GM12878 (cell line): ENCODE data around the gene FAM83G.
"Not testable (repeated sequence)": the region's sequence is repeated elsewhere in the genome, so short reads cannot be mapped to it uniquely, and the experiment has no call there.

ENCODE experiments used
- CTCF ChIP-seq, 3 experiments: IDR thresholded peaks in 2 of 3; conservative IDR thresholded peaks in 1 of 3; 2 replicates each; pipeline ENCODE4 v1.5.1; 2011; ENCODE audit warnings: low read depth in 3 of 3, low read length in 3 of 3, mild to moderate bottlenecking in 3 of 3, control low read depth in 2 of 3, moderate library complexity in 2 of 3, inconsistent platforms in 1 of 3, mixed read lengths in 1 of 3; ENCODE audit not compliant: control insufficient read depth in 2 of 3, insufficient read depth in 1 of 3; ENCODE audit errors: extremely low read depth in 1 of 3
- ZNF592 ChIP-seq: fragments of 450-650 bp; IDR thresholded peaks from 2 replicates; pipeline ENCODE4 v1.6.1; 2017; ENCODE audit warnings: mild to moderate bottlenecking, moderate library complexity

GRCh38 chr17:19044643-19045042 lies 40.1 kb upstream of the FAM83G start:
- not testable (repeated sequence) for TF ChIP-seq ZNF592; CTCF (IDR thresholded peaks at IDR 0.05 in 2 of 3, conservative IDR thresholded peaks at IDR 0.05 in 1 of 3; ENCODE audit: control insufficient read depth in 2 of 3, extremely low read depth in 1 of 3, insufficient read depth in 1 of 3, low read depth in 3 of 3, low read length in 3 of 3)
